HL-60 (cell line): Measurements from ENCODE around the gene SPAG9.

Experiments
- DNase-seq, 2 experiments: peaks; one replicate each; pipeline ENCODE4 v3.0.0-alpha.2; 2010 to 2020; ENCODE audit warnings: low read depth in 1 of 2, low spot score in 1 of 2
- H3K27ac ChIP-seq: fragments of 250-450 bp; sonication (Bioruptor Pico); replicated peaks from 2 replicates; pipeline ENCODE4 v1.5.1; 2020; ENCODE audit warnings: mild to moderate bottlenecking, moderate library complexity
- H3K27me3 ChIP-seq: fragments of 250-450 bp; sonication (Bioruptor Pico); 2 replicates; pipeline ENCODE4 v1.5.1; 2021; ENCODE audit warnings: mild to moderate bottlenecking, moderate library complexity; ENCODE audit not compliant: insufficient read depth, poor library complexity, severe bottlenecking
- H3K4me3 ChIP-seq: replicated peaks from 2 replicates; pipeline ENCODE4 v1.5.1; 2011; ENCODE audit warnings: mild to moderate bottlenecking, control low read depth, low read length; ENCODE audit not compliant: insufficient read depth
- CTCF ChIP-seq: IDR thresholded peaks from one replicate; pipeline ENCODE4 v1.5.1; 2011; ENCODE audit warnings: low read length, control low read depth, inconsistent platforms; ENCODE audit not compliant: insufficient read depth
- GABPA ChIP-seq: IDR thresholded peaks from 2 replicates; pipeline ENCODE4 v1.6.1; 2012; ENCODE audit warnings: low read depth
- POLR2AphosphoS5 ChIP-seq: IDR thresholded peaks from 2 replicates; pipeline ENCODE4 v1.6.1; 2012; ENCODE audit warnings: low read depth
- REST ChIP-seq: IDR thresholded peaks from 2 replicates; pipeline ENCODE4 v1.6.1; 2012; ENCODE audit warnings: low read depth; ENCODE audit not compliant: insufficient replicate concordance
- SPI1 ChIP-seq: IDR thresholded peaks from 2 replicates; pipeline ENCODE4 v1.6.1; 2012; ENCODE audit warnings: low read depth, mild to moderate bottlenecking, borderline replicate concordance

The SPAG9 gene

GRCh38 chr17:51056813-51057510 lies 63.7 kb downstream of the SPAG9 start:
- peak; percentile 11 to 43 for DNase-seq
- Histone ChIP-seq H3K4me3 (no peak overlapping the region), H3K27ac (0 out of 2 replicates have a peak overlapping the region, but pooled peaks have one; percentile 7), H3K27me3 (no peaks in the 10 kb centered on the region)
- TF ChIP-seq POLR2AphosphoS5 (no peak), GABPA (no peak), SPI1 (no peak), REST (no peak), CTCF (peak; percentile 28)

GRCh38 chr17:51054748-51055147 lies 65.9 kb downstream of the SPAG9 start:
- Histone ChIP-seq H3K4me3 (no peak overlapping the region), H3K27me3 (no peaks in the 10 kb centered on the region), H3K27ac (no peak overlapping the region)
- no peak for DNase-seq
- TF ChIP-seq REST (no peak), GABPA (no peak), POLR2AphosphoS5 (no peak), CTCF (no peak), SPI1 (no peak)

- TF ChIP-seq GABPA: no peak
- TF ChIP-seq POLR2AphosphoS5: no peak
- no peak for TF ChIP-seq SPI1
- TF ChIP-seq REST: no peak
- no peak for TF ChIP-seq CTCF
- DNase-seq: no peak
- Histone ChIP-seq H3K27ac (no peak overlapping the region), H3K4me3 (no peak overlapping the region), H3K27me3 (no peaks in the 10 kb centered on the region)
Observed at GRCh38 chr17:51052235-51052634, 68.4 kb downstream of the SPAG9 start.
